ENCODE data around the gene KPNA5. TPM values are rescaled to one million over a fixed set of nuclear protein-coding genes. Genes with fewer than 3 reads are reported as not detected.
A peak's percentile ranks its signal among the peaks of the same experiment; 100 is the strongest.
"Not testable (repeated sequence)": the region's sequence is repeated elsewhere in the genome, so short reads cannot be mapped to it uniquely, and the experiment has no call there.

KPNA5 gene
- polyA plus RNA-seq, result 11.5 TPM

DNA sequence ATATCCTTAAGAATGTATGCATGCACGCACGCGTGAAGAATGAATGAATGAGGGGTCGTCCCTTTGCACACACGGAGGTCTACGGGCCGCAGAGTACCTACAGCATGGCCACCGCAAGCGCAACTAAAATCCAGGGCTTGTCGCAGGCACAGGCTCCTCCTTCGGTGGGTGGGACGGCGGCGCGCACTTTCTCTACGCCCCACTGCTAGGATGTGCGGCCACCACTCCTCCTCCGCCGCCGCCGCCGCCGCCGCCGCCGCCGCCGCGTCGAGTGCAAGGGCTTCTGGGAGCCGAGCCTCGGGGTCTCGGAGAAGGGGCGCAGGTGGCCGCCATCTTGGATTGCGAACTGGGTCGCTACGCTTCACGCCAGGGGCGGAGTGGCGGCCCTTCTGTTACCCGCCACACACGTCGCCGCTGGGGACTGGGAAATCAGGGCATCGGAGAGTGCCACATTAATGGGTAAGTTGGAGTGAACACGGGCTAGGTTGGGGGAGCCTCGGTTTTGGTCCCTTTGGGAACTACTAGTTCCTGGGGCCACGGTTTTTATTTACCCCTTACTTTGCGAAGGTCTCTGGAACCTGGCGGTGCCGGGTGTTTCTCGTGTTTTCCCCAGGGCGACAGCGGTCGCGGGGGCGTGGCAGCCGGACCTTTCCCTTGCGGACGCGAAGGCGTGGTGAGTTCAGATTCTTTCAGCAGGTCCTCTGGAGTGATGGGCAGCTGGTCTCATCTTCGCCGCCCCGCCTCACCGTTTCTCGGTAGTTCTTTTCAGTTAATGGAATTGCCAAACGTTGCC lies at the start of gene KPNA5:
TSS of gene KPNA5 (plus strand) at position 332 of the 793 bp plus-strand sequence. CDS start at position 456, 124 bp downstream.
- Mint-ChIP-seq H3K36me3 (peaks cover 11% of the 10 kb centered on the region), H3K4me3 (peak within 1 kb of the TSS; percentile 97 to 99 (median 98)), H3K4me1 (peaks cover 32 to 34% (median 33%) of the 10 kb centered on the region in 3 donors), H3K27me3 (no peaks in the 10 kb centered on the region), H3K27ac (peak within 1 kb of the TSS; percentile 93 to 99 (median 97)), H3K9me3 (peaks cover 0 to 7% (median 0%) of the 10 kb centered on the region in 3 donors)

DNA sequence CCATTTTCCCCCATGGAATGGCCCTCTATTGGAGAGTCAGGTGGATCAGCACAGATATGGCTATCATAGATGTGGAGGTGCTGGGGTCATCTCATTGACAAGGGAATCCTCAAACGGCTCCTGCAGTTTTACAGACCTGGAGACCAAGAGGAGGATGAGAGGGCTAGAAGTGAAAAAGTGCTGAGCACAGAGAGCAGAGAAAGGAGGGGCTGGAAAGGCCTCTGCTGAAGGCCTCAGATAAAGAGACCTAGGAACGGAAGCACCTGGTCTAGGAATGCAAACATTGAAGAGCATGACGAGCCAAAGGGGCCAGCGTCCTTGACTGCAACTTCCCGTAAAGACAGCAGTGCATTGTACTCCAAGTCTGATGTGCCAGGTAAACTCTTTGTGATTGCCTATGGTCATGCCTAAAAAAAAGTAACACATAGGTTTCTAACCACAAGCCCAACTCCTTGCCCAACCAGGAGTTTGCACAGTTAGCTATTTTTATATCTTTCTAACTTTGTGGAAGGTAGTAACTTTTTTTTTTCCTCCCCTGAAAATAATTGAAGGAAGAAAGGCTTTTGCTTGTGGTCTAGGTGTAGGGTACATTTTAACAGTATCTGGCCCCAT lies 49.5 kb upstream of the KPNA5 start:
- no peaks in the 10 kb centered on the region for H3K27me3 Mint-ChIP-seq
- H3K4me1 Mint-ChIP-seq, result peaks cover 2 to 12% (median 4%) of the 10 kb centered on the region in 3 donors
- H3K4me3 Mint-ChIP-seq, result no peak overlapping the region
- peak overlapping the region in 1 of 3 donors; percentile 88 for H3K27ac Mint-ChIP-seq
- H3K36me3 Mint-ChIP-seq, result peaks cover 7% of the 10 kb centered on the region
- peaks cover 0 to 1% (median 0%) of the 10 kb centered on the region in 3 donors for H3K9me3 Mint-ChIP-seq

DNA sequence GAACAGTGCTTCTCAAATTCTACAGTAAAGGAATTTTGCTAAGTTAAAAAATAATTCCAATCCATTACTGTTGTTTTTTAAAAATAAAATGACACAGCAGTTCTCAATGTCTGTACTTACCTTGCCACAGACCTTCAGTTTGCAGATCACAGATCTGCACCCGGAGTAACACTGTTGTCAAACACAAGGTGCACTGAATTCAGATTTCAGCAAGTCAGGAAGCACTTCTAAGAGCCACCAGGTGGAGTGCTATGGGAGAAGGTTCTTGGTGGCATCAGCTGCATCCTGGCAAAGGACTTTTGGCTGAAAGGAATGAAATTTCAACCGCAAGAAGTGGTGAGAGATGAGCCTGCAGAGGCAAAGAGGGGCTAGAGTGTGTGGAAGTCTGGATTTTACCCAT lies 47.3 kb upstream of the KPNA5 start:
- Mint-ChIP-seq H3K27me3 (no peaks in the 10 kb centered on the region), H3K4me1 (peaks cover 2 to 12% (median 4%) of the 10 kb centered on the region in 3 donors), H3K27ac (peak overlapping the region in 1 of 3 donors; percentile 27), H3K4me3 (no peak overlapping the region), H3K9me3 (peaks cover 0 to 1% (median 0%) of the 10 kb centered on the region in 3 donors), H3K36me3 (peaks cover 4% of the 10 kb centered on the region)

DNA sequence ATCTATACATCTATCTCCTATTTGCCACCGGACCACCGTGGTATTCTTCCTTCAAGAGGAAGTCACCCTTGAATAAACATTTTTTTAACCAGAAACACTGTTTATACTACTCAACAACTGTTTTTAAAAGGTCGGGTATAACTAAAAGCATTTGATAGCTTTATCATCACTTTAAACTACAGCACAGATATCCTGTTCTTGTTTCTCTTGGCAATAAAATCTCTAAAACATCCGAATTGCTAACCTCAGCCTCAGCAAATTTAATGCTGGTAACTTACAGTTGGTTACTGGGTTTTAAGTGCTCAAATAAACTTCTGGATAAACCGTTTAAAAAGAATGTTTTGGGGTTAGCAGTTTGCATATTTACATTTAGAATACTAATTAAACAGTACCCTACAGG lies 32.9 kb upstream of the KPNA5 start:
- H3K9me3 Mint-ChIP-seq, result no peaks in the 10 kb centered on the region
- peaks cover 3% of the 10 kb centered on the region for H3K36me3 Mint-ChIP-seq
- H3K4me1 Mint-ChIP-seq, result peaks cover 0 to 4% (median 4%) of the 10 kb centered on the region in 3 donors
- H3K4me3 Mint-ChIP-seq, result no peak overlapping the region
- no peaks in the 10 kb centered on the region for H3K27me3 Mint-ChIP-seq
- H3K27ac Mint-ChIP-seq, result no peak overlapping the region

DNA sequence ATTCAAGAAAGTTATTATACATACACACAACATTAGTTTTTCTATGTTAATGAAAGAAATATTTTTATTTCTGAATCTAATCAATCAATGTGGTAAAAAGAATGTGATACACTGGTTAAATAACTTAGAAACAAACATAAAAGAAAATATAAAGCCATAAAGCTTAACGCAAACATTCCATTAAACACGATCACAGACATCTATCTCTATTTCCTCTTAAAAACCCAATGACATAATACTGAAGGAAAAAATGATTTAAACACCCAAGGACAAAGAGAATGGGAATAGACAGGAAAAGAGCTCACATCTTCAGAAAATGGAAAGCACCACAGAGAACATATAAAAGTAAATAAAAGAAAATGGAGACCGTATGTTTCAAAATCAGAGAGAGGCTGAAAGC lies 31.9 kb upstream of the KPNA5 start:
- Mint-ChIP-seq H3K36me3 (peaks cover 3% of the 10 kb centered on the region), H3K27me3 (no peaks in the 10 kb centered on the region), H3K9me3 (no peaks in the 10 kb centered on the region), H3K27ac (no peak overlapping the region), H3K4me1 (peaks cover 0 to 4% (median 2%) of the 10 kb centered on the region in 3 donors), H3K4me3 (no peak overlapping the region)

DNA sequence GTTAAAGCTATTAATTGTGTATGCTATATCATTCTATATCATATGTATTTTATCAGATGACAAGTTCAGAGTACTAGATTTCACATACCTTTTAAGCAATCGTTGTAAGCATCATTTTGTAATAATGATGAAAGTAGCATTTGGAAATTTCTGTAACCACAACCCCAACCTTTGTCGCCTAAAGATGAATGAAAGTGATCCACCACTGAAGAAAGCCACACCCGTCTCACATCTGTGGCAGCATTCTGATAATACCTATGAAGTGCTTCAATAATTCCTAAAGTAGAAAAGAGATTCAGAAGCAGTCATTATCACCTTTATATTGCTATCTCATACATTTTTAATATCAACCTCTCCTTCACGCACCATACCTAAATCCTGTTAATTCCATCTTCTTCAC lies 29.1 kb upstream of the KPNA5 start:
- H3K36me3 Mint-ChIP-seq, result no peaks in the 10 kb centered on the region
- no peak overlapping the region for H3K27ac Mint-ChIP-seq
- no peak overlapping the region for H3K4me3 Mint-ChIP-seq
- H3K4me1 Mint-ChIP-seq, result peaks cover 0 to 4% (median 0%) of the 10 kb centered on the region in 3 donors
- no peaks in the 10 kb centered on the region for H3K27me3 Mint-ChIP-seq
- no peaks in the 10 kb centered on the region for H3K9me3 Mint-ChIP-seq

DNA sequence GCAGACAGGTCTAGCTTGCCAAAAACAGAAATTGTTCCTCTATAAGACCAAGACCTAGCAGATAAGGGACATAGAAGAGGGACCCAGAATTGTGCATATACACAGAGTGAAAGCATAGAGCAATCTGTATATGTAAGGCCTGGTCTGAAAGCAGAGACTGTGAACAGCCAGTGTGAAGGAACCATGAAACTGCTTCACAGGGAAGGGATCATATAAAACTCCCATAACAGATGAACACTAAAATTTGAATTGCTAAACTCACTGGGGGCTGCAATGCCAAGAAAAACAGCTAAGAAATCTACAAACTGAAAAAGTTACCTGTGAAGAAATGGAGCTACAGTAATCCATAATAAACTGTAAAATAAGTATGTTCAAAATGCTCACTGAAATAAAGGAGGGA lies 19.4 kb upstream of the KPNA5 start:
- no peaks in the 10 kb centered on the region for H3K9me3 Mint-ChIP-seq
- no peak overlapping the region for H3K4me3 Mint-ChIP-seq
- H3K27me3 Mint-ChIP-seq, result no peaks in the 10 kb centered on the region
- no peak overlapping the region for H3K27ac Mint-ChIP-seq
- H3K4me1 Mint-ChIP-seq, result peaks cover 17 to 38% (median 31%) of the 10 kb centered on the region in 3 donors
- H3K36me3 Mint-ChIP-seq, result no peaks in the 10 kb centered on the region

DNA sequence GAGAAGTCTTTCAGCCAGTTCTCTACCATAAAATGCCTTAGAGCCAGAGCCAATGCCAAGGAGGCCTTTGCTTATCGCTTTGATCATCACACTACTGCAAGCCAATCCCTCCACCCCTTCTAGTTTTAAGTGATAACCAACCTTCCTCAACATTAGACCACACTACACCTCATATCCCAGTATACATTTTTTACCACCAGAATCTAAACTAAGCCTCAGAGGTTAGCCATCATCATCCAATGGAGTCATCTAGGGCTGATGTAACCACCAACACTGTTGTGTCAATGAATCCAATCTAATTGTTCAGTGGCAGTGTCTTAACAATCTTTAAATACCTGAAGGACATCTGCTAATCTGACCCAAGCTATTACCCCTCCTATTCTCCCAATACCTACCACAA lies 18.8 kb upstream of the KPNA5 start:
- H3K27ac Mint-ChIP-seq, result peak overlapping the region in 1 of 3 donors; percentile 33
- no peak overlapping the region for H3K4me3 Mint-ChIP-seq
- peaks cover 22 to 43% (median 36%) of the 10 kb centered on the region in 3 donors for H3K4me1 Mint-ChIP-seq
- no peaks in the 10 kb centered on the region for H3K36me3 Mint-ChIP-seq
- no peaks in the 10 kb centered on the region for H3K9me3 Mint-ChIP-seq
- H3K27me3 Mint-ChIP-seq, result no peaks in the 10 kb centered on the region

DNA sequence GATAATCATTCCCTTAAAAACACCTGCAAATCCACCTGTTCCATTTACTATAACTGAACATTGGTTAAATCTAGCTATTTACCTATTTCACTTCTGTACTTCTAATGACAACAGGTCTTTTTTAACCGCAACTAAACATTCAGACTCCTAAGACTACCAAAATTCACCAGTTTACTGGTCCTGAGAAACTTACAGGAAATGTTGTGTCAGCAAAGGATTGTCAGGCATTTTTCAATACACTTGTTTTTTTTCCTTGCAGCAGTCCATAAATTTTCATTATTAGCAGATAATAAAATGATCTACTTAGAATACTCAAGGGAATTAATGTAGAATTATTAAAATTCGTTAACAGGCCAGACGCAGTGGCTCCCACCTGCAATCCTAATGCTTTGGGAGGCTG lies 17.7 kb upstream of the KPNA5 start:
- Mint-ChIP-seq H3K27ac (no peak overlapping the region), H3K36me3 (no peaks in the 10 kb centered on the region), H3K27me3 (no peaks in the 10 kb centered on the region), H3K4me3 (no peak overlapping the region), H3K4me1 (peaks cover 30 to 47% (median 42%) of the 10 kb centered on the region in 3 donors), H3K9me3 (no peaks in the 10 kb centered on the region)

DNA sequence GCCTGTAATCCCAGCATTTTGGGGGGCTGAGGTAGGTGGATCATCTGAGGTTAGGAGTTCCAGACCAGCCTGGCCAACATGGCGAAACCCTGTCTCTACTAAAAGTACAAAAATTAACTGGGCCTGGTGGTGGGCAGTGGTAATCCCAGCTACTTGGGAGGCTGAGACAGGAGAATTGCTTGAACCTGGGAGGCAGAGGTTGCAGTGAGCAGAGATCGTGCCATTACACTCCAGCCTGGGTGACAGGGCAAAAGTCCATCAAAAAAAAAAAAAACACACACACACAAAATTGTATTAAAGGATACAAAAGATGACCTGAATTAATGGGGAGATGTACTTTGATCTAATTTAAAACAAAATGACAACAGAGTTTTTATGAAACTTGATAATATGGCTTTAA lies 16.8 kb upstream of the KPNA5 start:
- H3K9me3 Mint-ChIP-seq, H3K27me3 Mint-ChIP-seq, H3K36me3 Mint-ChIP-seq, H3K27ac Mint-ChIP-seq: not testable (repeated sequence)
- Mint-ChIP-seq H3K4me1 (peaks cover 30 to 47% (median 42%) of the 10 kb centered on the region in 3 donors), H3K4me3 (peak overlapping the region in 1 of 4 donors; percentile 12)

DNA sequence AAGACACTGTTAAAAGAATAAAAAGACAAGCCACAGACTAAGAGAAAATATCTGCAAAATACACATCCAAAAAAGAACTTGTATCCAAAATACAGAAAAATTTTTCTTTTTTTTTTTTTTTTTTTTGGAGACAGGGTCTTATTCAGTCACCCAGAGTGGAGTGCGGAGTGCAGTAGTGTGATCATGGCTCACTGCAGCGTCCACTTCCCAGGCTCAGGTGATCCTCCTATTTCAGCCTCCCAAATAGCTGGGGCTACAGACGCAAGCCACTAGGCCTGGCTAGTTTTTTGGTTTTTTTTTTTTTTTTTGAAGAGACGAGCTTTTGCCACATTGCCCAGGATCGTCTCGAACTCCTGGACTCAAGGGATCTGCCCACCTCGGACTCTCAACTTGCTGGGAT lies 15.5 kb upstream of the KPNA5 start:
- Mint-ChIP-seq H3K4me3 (peak overlapping the region in 2 of 4 donors; percentile 15 to 43), H3K27me3 (no peaks in the 10 kb centered on the region), H3K36me3 (no peaks in the 10 kb centered on the region), H3K4me1 (peaks cover 30 to 44% (median 35%) of the 10 kb centered on the region in 3 donors), H3K9me3 (no peaks in the 10 kb centered on the region), H3K27ac (no peak overlapping the region)

DNA sequence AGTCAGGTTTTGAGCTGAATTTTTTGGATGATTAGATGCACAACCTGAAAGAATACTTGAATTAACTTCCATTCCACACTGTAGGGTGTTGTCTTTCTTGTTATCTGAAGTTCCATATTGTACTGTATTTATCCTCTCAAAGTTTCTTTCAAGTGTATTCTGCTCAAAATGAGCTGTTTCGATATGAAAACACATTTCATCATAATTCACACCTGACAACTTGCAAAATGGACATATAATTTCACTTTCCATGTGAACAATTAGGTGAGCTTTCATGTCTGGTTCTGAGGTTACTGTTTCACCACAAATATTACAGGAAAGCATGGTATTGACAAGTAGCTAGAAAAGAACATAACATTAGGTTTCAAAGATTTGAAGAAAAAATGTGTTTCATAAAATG lies 14.1 kb upstream of the KPNA5 start:
- Mint-ChIP-seq H3K36me3 (peaks cover 2% of the 10 kb centered on the region), H3K4me1 (peaks cover 29 to 37% (median 31%) of the 10 kb centered on the region in 3 donors), H3K9me3 (no peaks in the 10 kb centered on the region), H3K4me3 (peak overlapping the region; percentile 9 to 72 (median 35)), H3K27me3 (no peaks in the 10 kb centered on the region), H3K27ac (peak overlapping the region in 1 of 3 donors; percentile 98)

DNA sequence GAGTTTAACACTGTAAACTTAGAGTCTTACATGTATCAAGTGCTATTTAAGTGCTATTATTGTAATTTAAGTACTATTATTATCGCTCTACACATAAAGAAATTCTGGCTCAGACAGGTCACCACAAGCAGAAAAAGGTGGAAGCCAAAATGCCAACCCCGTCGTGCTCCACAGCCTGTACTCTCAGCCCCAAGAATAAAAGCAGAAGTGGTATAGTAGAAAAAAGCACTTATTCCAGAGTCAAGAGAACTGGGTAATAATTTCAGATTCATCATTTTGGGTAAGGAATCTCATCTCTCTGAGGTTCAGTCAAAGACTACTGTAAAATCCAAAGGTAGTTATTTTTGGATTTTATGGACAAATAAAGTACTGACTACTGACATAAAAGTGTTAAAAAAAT lies 13.4 kb upstream of the KPNA5 start:
- peaks cover 24 to 31% (median 27%) of the 10 kb centered on the region in 3 donors for H3K4me1 Mint-ChIP-seq
- peaks cover 2% of the 10 kb centered on the region for H3K36me3 Mint-ChIP-seq
- H3K4me3 Mint-ChIP-seq, result peak overlapping the region; percentile 93 to 99 (median 98)
- peak overlapping the region; percentile 85 to 98 (median 98) for H3K27ac Mint-ChIP-seq
- H3K9me3 Mint-ChIP-seq, result no peaks in the 10 kb centered on the region
- H3K27me3 Mint-ChIP-seq, result no peaks in the 10 kb centered on the region

DNA sequence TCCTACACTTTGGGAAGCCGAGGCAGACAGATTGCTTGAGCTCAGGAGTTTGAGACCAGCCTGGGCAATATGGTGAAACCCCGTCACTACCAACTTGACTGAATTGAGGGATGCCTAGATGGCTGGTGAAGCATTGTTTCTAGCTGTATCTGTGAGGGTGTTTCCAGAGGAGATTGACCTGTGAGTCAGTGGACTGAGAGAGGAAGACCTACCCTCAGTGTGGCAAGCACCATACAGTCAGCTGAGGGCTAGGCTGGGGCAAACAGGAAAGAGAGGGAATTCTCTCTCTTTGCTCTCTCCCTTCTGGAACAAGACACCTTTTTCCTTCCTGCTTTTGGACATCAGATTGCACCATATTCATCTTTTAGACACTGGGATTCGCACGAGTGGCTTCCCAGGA lies 8.7 kb upstream of the KPNA5 start:
- H3K27me3 Mint-ChIP-seq, result no peaks in the 10 kb centered on the region
- H3K4me1 Mint-ChIP-seq, result peaks cover 3 to 8% (median 6%) of the 10 kb centered on the region in 3 donors
- no peak overlapping the region for H3K27ac Mint-ChIP-seq
- peak overlapping the region in 1 of 4 donors; percentile 20 for H3K4me3 Mint-ChIP-seq
- no peaks in the 10 kb centered on the region for H3K9me3 Mint-ChIP-seq
- H3K36me3 Mint-ChIP-seq, result peaks cover 2% of the 10 kb centered on the region

DNA sequence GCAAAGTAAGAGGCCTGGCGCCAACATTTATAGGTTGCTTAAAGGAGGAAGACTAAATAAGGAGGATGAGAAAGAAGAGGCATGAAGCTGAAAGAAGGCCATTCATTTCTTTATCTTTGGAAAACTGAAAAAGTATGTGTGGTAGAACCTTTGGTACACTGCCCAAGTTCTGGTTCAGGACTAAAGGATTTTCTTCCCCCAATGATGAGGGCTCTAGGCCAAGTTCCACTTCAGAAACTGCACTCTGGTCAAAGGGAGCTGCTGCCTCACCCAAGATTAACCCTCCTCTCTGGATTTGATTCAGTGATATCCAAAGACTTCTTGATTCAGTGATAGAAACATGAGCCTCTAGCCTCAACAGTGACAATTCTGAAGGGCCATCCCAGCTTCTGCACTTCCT lies 5.0 kb upstream of the KPNA5 start:
- peaks cover 6 to 10% (median 8%) of the 10 kb centered on the region in 3 donors for H3K4me1 Mint-ChIP-seq
- peaks cover 2% of the 10 kb centered on the region for H3K36me3 Mint-ChIP-seq
- H3K27me3 Mint-ChIP-seq, result no peaks in the 10 kb centered on the region
- no peaks in the 10 kb centered on the region for H3K9me3 Mint-ChIP-seq
- H3K4me3 Mint-ChIP-seq, result peak overlapping the region in 1 of 4 donors; percentile 63
- H3K27ac Mint-ChIP-seq, result peak overlapping the region in 1 of 3 donors; percentile 61
